ENCODE results near the gene VPS13C.

VPS13C gene

GRCh38 chr15:62060113-62060895 is at the start of gene VPS13C:
VPS13C (minus strand) TSS chr15:62060447; CDS start chr15:62060374, 73 bp downstream.
- peak; percentile 67 for DNase-seq (ENCODE audit: low read depth)

- no peak for DNase-seq (ENCODE audit: low read depth)
Measured at GRCh38 chr15:62109437-62109836, 49.2 kb upstream of the VPS13C start.

GRCh38 chr15:62108411-62108810 is 48.2 kb upstream of the VPS13C start:
- DNase-seq (ENCODE audit: low read depth) = no peak

GRCh38 chr15:62107571-62108121 is 47.4 kb upstream of the VPS13C start:
- DNase-seq (ENCODE audit: low read depth) = no peak

GRCh38 chr15:62106096-62106495 is 45.8 kb upstream of the VPS13C start:
- DNase-seq (ENCODE audit: low read depth) = no peak

- no peak for DNase-seq (ENCODE audit: low read depth)
Measured at GRCh38 chr15:62105266-62105665, 45.0 kb upstream of the VPS13C start.

GRCh38 chr15:62104846-62105245 is 44.6 kb upstream of the VPS13C start:
- no peak for DNase-seq (ENCODE audit: low read depth)

- DNase-seq (ENCODE audit: low read depth) = no peak
Measured at GRCh38 chr15:62104401-62104800, 44.2 kb upstream of the VPS13C start.

GRCh38 chr15:62103431-62103830 is 43.2 kb upstream of the VPS13C start:
- no peak for DNase-seq (ENCODE audit: low read depth)

GRCh38 chr15:62099094-62099601 is 38.9 kb upstream of the VPS13C start:
- no peak for DNase-seq (ENCODE audit: low read depth)

GRCh38 chr15:62094388-62094787 is 34.1 kb upstream of the VPS13C start:
- no peak for DNase-seq (ENCODE audit: low read depth)

GRCh38 chr15:62093809-62094208 is 33.6 kb upstream of the VPS13C start:
- DNase-seq (ENCODE audit: low read depth) = no peak

GRCh38 chr15:62090988-62091387 is 30.7 kb upstream of the VPS13C start:
- no peak for DNase-seq (ENCODE audit: low read depth)

GRCh38 chr15:62089616-62090015 is 29.4 kb upstream of the VPS13C start:
- no peak for DNase-seq (ENCODE audit: low read depth)

- no peak for DNase-seq (ENCODE audit: low read depth)
Measured at GRCh38 chr15:62088353-62088693, 28.1 kb upstream of the VPS13C start.

GRCh38 chr15:62087671-62088352 is 27.6 kb upstream of the VPS13C start:
- no peak for DNase-seq (ENCODE audit: low read depth)

- no peak for DNase-seq (ENCODE audit: low read depth)
Measured at GRCh38 chr15:62085740-62086139, 25.5 kb upstream of the VPS13C start.

- DNase-seq (ENCODE audit: low read depth) = no peak
Measured at GRCh38 chr15:62083194-62084154, 23.2 kb upstream of the VPS13C start.

- no peak for DNase-seq (ENCODE audit: low read depth)
Measured at GRCh38 chr15:62079594-62079993, 19.3 kb upstream of the VPS13C start.

- DNase-seq (ENCODE audit: low read depth) = no peak
Measured at GRCh38 chr15:62075595-62076277, 15.5 kb upstream of the VPS13C start.

- DNase-seq (ENCODE audit: low read depth) = no peak
Measured at GRCh38 chr15:62071711-62072308, 11.6 kb upstream of the VPS13C start.
